Measurements from ENCODE around the gene PXMP2. TPM values are rescaled to one million over a fixed set of nuclear protein-coding genes. Genes with fewer than 3 reads are reported as not detected.
"Not testable (repeated sequence)": the region's sequence is repeated elsewhere in the genome, so short reads cannot be mapped to it uniquely, and the experiment has no call there.

Gene PXMP2
- total and polyA plus RNA-seq, 11 donors = 23.9 to 149 (median 39.7) TPM

DNA sequence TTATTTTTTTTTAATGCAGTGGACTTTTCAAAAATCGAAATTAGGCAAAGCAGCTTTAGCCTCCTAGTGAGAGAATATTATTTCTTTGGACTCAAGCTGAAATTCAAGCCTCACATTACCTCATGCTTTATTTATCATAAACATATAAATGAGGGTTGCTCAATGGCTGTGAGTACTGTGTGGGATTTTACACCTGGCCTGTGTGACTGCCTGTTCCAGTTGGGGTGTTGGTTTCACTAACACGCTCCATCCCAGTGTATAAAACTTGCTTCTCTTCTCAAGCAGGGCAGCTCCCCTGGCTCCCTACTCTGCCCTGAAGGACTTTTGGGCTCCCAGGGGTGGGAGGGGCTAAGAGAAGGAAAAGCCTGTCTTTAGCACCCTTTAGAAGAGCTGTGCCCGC, 59.2 kb downstream of the PXMP2 start:
- H3K4me3 ChIP-seq = no peak overlapping the region
- peak in 1 of 4 donors; percentile 9 for ATAC-seq
- H3K27me3 ChIP-seq = no peaks in the 10 kb centered on the region
- intact Hi-C loops (cut with DNase I) = no loop called here
- TF ChIP-seq, protein P1, sequence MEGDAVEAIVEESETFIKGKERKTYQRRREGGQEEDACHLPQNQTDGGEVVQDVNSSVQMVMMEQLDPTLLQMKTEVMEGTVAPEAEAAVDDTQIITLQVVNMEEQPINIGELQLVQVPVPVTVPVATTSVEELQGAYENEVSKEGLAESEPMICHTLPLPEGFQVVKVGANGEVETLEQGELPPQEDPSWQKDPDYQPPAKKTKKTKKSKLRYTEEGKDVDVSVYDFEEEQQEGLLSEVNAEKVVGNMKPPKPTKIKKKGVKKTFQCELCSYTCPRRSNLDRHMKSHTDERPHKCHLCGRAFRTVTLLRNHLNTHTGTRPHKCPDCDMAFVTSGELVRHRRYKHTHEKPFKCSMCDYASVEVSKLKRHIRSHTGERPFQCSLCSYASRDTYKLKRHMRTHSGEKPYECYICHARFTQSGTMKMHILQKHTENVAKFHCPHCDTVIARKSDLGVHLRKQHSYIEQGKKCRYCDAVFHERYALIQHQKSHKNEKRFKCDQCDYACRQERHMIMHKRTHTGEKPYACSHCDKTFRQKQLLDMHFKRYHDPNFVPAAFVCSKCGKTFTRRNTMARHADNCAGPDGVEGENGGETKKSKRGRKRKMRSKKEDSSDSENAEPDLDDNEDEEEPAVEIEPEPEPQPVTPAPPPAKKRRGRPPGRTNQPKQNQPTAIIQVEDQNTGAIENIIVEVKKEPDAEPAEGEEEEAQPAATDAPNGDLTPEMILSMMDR (IDR thresholded peaks at IDR 0.05) = no peak
- no peak for TF ChIP-seq POLR2A (IDR thresholded peaks at IDR 0.05)
- H3K36me3 ChIP-seq = peaks cover 0 to 100% (median 99%) of the 10 kb centered on the region in 9 donors
- no peaks in the 10 kb centered on the region for H3K9me3 ChIP-seq
- DNase-seq = no peak
- no peak overlapping the region for H3K27ac ChIP-seq
- H3K4me1 ChIP-seq = peaks cover 0 to 2% (median 0%) of the 10 kb centered on the region in 12 donors
- WGBS, 4 donors = 93 to 97% (median 95%) methylated on average over 3 of the region's 3 CpGs

- no peak for TF ChIP-seq POLR2A (IDR thresholded peaks at IDR 0.05)
- TF ChIP-seq, protein P1 (IDR thresholded peaks at IDR 0.05) = no peak
- DNase-seq (peak in 1 of 5 donors; percentile 33), ATAC-seq (no peak)
- Histone ChIP-seq H3K9me3 (no peaks in the 10 kb centered on the region), H3K4me1 (no peaks in the 10 kb centered on the region), H3K27me3 (no peaks in the 10 kb centered on the region), H3K4me3 (no peak overlapping the region), H3K27ac (no peak overlapping the region), H3K36me3 (peaks cover 0 to 99% (median 99%) of the 10 kb centered on the region in 9 donors)
- intact Hi-C loops (cut with DNase I) = no loop called here
- WGBS, 4 donors = 91 to 95% (median 93%) methylated on average over 11 of the region's 11 CpGs
These were observed 60.0 kb downstream of the PXMP2 start for GRCh38 chr12:132747395-132747794.

GRCh38 chr12:132747896-132748295, 60.5 kb downstream of the PXMP2 start:
- no peak for ATAC-seq
- DNase-seq = peak in 1 of 5 donors; percentile 35

GRCh38 chr12:132748319-132748718, 60.9 kb downstream of the PXMP2 start:
- H3K4me1 ChIP-seq = no peaks in the 10 kb centered on the region
- H3K4me3 ChIP-seq = no peak overlapping the region
- ATAC-seq = no peak
- intact Hi-C loops (cut with DNase I) = no loop called here
- peaks cover 0 to 99% (median 99%) of the 10 kb centered on the region in 9 donors for H3K36me3 ChIP-seq
- TF ChIP-seq, protein P1 (IDR thresholded peaks at IDR 0.05) = no peak
- no peak for TF ChIP-seq POLR2A (IDR thresholded peaks at IDR 0.05)
- peak in 1 of 5 donors; percentile 28 for DNase-seq
- no peaks in the 10 kb centered on the region for H3K27me3 ChIP-seq
- 85 to 96% (median 88%) methylated on average over 8 to 10 of the region's 10 CpGs for WGBS, 4 donors
- H3K27ac ChIP-seq = no peak overlapping the region
- no peaks in the 10 kb centered on the region for H3K9me3 ChIP-seq

More at GRCh38 chr12:132747896-132748295, 60.5 kb downstream of the PXMP2 start:
- WGBS, 4 donors = 93 to 95% (median 94%) methylated on average over 22 of the region's 22 CpGs
- no peaks in the 10 kb centered on the region for H3K9me3 ChIP-seq
- intact Hi-C loops (cut with DNase I) = no loop called here
- no peak overlapping the region for H3K27ac ChIP-seq
- TF ChIP-seq POLR2A (IDR thresholded peaks at IDR 0.05) = no peak
- TF ChIP-seq, protein P1 (IDR thresholded peaks at IDR 0.05) = no peak
- H3K4me1 ChIP-seq = no peaks in the 10 kb centered on the region
- peaks cover 0 to 99% (median 99%) of the 10 kb centered on the region in 9 donors for H3K36me3 ChIP-seq
- H3K27me3 ChIP-seq = no peaks in the 10 kb centered on the region
- no peak overlapping the region for H3K4me3 ChIP-seq

GRCh38 chr12:132753670-132754069, 66.3 kb downstream of the PXMP2 start:
- DNase-seq; H3K4me1 ChIP-seq; H3K27me3 ChIP-seq; H3K9me3 ChIP-seq; H3K4me3 ChIP-seq; intact Hi-C loops (cut with DNase I); ATAC-seq; H3K27ac ChIP-seq: not testable (repeated sequence)
- H3K36me3 ChIP-seq = peaks cover 0 to 95% (median 67%) of the 10 kb centered on the region in 9 donors
- WGBS, 4 donors = 92 to 97% (median 93%) methylated on average over 7 of the region's 7 CpGs

Data from heart left ventricle (tissue), 16 donors.